Activated CD8-positive, alpha-beta memory T cell treated with anti-CD3 and anti-CD28 coated beads, Interleukin-2, amount 50 U/mL, for 24 hours (primary cell): ENCODE measurements around the gene MACROD2.
"Not testable (repeated sequence)": the region's sequence is repeated elsewhere in the genome, so short reads cannot be mapped to it uniquely, and the experiment has no call there.

ENCODE experiments used
- DNase-seq: peaks from one replicate; pipeline ENCODE4 v3.0.0-alpha.2; 2020; ENCODE audit errors: extremely low read depth

MACROD2 gene

DNA sequence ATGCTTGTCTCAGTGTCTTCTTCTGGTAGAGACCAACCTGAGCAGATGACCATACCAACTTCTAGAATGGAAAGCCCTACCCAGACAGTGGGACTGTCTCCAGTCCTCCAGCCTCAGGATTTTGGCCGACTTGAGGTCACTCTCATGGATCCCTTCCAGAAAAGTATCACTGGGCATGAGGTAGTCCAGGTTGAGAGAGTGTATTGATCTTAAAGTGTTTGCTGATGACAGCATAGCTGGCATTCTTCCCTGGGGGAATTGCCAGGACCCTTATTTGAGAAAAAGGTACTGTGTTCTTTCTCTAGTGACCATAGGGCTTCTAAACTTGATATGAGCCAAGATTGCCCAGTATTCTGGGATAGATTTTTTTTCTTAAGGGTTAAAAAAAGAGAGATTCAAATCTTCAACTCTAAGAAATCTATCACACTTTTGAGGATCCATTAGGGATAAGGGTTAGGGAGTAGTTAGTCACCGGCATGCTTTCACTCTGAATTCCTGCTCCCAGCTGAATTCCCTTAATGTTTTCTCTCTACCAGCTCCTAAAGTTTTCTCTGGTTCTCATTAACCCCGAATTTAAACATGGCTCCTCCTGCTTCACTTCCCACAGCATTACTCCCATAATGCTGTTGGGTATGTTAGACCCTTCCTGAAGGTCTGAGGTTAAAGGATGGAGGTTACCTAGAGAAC lies 415.7 kb downstream of the MACROD2 start:
- DNase-seq = no peak

DNA sequence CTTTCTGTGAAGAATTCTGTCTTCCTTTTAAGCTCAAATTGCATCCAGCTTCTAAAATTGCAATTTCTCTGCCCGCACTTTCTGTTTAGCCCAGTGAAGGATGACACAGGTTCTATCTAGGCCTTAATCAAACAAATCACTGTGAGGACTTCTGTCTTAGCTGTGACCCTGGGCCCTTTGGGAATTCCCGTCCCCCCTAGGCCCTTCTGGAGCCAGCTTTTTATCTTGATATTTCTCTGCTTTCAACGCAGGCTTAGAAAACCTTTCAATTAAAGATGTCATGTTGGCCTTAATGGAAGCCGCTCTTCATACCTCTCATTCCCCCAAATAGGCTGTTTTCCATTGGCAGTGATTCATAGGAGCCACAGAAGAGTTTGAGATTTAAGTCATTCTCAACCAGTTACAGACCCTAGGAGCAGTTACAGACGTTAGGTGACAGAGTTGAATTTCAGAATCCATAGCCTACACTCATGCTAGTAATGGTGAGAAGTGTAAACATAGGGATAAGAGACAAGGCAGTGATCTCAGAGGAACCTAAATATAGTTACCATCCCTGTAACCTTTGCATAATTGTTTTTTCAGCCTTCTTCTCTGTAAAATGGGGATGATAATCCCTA lies 416.9 kb downstream of the MACROD2 start:
- DNase-seq = no peak

DNA sequence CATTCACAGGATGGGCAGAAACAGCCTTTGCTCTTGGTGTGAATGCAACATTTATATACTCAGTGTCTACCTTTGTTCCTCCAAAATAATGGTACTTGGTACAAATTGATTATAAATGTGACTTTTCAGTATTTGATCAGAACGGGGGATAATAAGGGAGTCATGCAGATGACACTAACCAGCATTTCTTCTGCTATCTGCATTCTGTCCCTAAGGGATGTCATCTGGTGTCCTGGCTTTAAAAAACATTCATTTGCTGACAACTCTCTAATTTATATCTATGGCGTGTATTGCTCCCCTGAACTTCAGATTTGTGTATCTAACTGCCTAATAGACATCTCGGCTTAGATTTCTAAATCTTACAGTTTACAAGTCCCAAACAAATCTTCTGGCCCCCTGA lies 418.5 kb downstream of the MACROD2 start:
- DNase-seq = no peak

DNA sequence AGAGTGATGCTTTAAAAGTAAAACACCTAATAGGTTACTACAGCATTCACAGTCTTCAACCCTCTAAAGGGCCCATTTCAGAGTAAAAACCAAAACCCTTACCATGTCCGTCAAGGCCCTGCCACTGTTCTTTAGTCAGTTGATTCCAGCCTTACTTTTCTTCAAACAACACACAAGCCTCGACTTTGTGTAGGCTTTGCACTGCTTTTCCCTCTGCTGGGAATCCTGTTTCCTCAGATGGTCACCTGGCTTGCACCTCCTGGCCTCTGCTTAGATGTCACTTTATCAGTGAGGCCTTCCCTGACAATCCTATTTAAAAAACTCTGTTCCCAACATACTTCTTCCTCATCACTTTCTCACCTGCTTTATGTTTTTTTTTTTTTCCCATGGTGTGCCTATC lies 419.2 kb downstream of the MACROD2 start:
- no peak for DNase-seq

DNA sequence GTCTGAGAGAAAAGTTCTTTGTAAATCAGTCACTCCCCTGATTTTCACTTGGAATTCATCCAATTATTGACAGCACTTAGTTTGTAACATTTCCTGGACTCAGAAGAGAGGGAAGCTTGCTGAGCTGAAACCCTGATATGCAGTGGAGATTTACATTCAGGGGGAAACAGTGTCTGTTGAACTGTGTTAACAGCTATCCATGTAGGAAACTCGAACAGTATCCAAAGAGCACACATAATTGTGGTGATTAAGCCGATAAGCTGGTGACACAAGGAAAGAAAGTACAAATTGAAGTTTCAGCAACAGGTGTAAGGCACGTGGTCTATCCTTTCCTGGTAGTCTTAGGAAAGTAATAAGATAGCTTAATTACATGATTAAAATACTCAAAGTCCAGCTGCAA lies 420.2 kb downstream of the MACROD2 start:
- no peak for DNase-seq

DNA sequence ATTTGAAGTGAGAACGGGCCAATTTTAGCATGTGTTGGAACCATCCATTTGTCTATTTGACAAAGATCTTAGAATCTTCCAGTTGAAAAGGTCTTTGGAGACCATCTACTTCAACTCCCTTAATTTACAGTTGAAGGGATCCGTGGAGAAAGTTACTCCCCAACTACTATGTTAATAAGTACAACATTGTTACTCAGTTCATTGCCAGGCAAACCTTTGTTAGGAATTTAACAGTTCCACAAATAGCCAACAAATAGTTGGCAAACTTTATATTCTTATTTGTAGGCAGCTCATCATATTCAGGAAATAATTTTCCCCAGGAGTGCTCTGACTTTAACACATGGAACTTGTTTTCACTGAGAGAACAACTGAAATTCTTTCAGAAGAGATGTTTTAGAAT lies 423.1 kb downstream of the MACROD2 start:
- DNase-seq = no peak

DNA sequence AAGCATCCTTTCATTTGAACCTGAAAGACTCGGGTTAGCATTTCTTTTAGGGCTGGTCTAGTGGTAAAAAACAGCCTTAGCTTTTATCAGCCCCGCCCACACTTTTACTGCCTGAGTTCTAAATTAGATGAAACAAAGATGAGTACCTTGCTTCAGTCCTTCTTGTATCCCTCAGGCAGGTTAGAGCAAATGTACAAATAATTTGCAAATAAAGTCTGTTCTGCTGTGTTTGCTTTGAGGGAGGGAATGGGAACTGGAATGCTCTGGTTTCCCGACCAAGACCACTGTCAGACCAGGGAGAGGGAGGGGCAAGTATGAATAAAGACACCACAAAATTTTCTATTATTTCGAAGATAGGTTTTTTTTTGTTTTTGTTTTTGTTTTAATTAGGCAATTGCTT lies 427.6 kb downstream of the MACROD2 start:
- no peak for DNase-seq

DNA sequence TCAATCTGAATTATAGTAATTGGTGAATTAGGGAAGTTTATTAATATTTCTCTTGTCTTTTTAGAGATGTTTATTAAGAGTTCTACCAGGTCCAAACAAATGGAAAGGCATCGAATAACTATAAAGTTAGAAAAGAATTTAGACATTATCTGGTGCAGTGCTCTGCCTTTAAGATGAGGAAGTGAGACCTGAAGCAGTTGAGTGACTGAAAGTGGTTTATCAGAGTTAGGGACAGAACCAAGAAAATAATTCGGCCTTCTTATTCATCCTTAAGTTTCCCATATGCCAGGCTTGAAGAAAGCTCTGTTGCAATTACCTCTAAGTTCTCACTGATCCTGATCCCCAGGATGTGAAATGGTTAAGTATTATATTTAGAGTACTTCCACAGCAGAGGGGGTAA lies 436.3 kb downstream of the MACROD2 start:
- DNase-seq = no peak

DNA sequence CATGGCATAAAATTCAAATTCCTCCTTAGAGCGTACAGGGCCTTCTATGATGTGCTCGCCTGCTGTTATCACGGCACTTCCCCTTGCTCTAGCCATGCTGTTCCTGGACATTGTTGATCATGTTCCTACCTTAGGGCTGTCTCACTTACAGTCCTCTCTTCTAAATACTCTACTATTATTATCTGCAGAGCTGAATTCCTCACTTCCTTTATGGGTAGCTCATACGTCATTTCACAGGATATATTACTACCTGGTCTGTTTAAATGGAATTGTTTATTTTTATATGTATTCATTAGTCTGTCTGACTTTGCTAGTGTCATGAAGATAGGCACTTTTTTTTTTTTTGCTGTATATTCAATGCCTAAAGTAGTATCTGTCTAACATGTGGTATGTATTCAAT lies 436.8 kb downstream of the MACROD2 start:
- DNase-seq = no peak

DNA sequence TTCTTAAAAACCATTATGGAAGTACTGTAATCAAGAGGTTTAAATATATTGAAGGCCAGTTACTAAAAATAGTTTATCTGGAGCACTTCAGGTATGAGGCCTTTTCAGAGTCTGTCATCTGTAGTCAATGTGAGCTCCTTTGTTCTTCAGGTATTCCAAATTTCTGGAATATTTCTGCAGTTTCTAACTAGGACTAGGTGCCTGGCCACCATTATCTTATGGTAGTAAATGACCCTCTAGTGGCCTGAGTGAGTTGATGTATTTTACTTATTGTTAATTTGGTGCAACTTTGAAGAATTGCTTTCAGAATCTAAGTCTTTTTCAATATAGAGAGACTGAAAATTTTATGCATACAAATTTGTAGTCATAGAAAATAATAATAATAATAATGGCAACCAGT lies 437.3 kb downstream of the MACROD2 start:
- no peak for DNase-seq

DNA sequence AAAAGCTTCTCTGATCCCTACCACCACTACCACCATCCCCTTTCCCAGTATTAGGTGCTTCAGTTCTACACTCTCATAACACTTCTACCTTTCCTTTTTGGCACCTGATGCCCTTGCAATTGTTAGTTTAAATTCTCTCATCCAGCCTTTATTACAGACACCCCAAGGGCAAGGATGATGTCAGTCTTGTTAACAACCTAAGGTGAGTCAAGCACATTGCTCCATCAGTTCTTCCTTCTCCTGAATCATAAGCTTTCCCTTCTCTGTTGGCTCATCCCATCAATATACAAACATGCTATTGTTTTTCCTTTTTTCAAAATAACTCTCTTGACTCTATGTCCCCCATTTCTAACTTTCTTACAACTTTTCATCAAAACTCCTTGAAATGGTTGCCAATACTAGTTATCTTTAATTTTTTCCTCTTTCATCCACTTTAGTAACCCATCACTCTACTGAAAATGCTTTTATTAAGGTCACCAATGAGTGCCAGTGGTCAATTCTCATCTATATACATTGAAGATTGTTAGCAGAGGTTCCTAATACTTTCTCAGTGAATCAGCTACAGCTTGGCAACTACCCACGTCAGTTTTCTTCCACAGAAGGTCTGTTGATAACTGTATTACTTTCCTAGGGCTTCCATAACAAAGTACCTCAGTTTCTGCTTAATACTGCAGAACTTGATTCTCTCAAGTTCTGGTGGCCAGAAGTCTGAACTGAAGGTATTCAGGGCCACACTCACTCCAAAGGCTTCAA lies 439.2 kb downstream of the MACROD2 start:
- DNase-seq = no peak

DNA sequence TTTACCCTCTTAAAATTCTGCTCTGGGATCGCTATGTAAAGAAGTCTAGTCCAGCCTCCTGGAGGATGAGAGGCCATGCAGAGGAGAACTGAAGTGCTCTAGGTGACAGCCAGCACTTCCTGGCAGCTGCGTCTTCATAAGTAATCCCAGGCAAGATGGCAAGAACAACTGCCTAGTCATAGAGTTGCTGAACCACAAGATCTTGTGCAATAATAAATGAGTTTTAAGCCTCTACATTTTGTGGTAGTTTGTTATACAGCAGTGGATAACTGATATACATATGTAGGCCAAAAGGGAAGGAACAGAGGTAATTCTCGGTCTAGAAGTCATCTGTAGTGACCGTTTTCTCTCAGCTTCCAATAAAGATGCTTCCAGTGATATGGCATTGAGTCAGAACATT lies 445.9 kb downstream of the MACROD2 start:
- no peak for DNase-seq

DNA sequence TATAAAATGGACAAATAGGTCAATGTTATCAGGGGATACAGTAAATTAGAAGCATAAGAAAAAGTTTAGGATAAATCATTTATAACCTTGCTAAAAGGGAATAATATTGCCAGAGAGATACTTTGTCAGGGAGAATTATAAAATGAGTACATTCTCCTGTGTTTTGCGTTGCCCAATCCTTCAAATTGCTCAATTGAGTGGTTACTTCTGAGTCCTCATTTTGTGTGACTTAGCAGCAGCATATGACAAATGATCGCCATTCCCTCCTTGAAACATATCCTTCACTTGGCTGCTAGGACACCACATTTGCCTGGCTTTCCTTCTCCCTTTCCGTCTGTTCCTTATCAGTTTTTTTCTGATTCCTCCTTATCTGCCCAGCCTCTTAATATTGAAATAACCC lies 448.8 kb downstream of the MACROD2 start:
- no peak for DNase-seq

DNA sequence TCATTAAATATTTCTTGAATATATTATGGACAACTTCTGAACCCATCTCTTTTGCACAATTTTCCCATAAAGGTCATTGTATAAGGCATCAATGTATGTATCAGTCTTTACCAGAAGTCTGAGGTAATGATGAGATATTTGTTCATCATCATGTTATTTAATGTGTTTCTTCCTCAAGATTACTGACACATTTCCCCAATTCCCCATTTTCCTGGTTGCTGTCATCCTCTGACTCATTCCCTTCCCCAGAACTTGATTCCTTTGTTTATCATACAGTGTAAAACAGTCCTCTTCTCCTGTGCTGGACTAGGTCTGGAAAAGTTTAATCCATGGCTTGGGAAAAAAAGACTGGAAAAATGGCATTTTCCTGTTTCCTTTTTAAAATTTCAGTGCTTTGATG lies 450.0 kb downstream of the MACROD2 start:
- no peak for DNase-seq

DNA sequence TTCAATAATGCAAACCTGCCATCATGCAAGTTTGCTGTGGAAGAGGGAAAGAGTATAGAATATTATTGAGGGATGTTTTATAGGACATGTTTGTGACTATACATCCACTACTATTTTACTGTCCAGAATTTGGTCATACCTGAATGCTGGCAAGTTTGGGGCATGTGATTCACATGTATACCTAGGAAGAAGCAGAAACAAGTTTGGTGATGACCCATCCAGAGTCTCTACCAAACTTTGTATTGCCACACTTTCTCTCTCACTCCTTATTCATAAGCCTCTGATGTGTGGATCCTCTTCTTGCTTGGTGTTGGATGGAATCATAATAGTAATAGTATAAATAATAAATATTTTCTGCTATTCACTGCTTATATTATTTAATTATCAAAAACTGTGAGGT lies 450.6 kb downstream of the MACROD2 start:
- DNase-seq = no peak

DNA sequence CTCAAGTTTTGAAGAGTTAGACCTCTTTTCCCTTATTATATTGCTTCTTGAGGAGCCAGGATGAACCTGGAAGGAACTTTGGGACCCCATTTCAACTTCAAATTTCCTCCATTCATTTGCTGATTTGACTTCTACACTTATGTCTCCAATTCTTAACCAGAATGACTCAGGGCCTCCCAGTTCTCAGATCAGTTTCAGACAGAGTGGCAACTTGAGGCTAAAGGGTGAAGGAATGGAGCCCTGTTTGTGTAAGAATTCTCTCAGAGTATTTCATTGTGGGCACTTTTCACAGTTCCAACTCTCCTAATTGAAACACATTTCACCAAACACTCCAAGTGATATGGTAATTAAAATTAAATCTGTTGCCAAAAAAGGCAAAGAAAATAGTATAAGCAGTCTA lies 451.1 kb downstream of the MACROD2 start:
- no peak for DNase-seq

DNA sequence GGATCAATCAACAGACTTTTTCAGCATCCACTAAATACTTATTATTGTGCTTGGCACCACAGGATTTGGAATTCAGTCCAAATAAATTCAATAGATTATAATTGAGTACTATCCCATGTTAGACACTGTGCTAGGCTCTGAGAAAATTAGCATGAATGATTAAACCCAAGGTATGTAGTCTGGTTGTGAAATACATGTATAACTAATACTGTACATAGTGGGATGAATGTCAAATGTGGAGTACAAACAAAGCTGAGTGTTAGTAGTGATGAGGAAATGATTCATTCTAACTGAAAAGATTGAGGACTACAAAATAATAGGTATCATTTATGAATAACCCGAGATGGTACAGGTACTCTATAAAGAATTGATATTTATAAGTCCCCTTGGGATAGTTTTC lies 454.0 kb downstream of the MACROD2 start:
- no peak for DNase-seq

DNA sequence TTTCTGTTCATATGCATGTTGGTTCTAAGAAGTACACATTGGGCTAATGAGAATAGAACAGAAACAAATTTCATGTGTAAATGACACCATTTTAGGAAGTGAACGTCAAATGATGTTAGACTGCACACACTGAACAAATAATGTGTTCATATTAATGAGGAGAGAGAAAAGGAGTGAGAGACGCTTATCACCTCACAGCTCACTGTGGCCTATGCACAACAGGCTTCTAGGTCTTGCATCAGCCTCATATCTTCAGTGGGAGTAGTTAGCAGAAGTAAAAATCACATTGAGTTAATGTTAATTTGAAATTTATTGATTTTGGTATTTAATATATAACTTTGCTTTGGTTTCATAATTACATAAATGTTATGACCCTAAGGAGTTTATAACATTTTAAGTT lies 454.9 kb downstream of the MACROD2 start:
- DNase-seq = no peak

DNA sequence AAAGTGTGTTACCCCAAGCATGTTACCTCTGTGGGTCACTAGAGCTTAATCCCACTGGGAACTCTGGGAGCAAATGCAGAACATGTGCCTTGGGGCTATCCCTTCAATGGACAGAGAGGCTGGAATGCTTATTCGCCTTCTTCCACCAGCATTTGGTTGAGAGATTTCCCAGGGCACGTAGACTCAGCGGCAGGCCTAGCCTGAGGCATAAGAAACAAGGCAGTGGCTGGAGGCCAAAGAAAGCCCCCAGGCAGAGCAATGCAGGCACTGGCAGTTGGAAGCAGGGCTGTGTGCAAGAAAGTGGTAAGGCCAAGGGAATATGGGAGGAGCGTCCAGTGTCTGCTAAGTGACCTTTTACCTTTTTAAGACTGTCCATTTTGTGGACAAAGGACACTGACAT lies 456.1 kb downstream of the MACROD2 start:
- DNase-seq = no peak

DNA sequence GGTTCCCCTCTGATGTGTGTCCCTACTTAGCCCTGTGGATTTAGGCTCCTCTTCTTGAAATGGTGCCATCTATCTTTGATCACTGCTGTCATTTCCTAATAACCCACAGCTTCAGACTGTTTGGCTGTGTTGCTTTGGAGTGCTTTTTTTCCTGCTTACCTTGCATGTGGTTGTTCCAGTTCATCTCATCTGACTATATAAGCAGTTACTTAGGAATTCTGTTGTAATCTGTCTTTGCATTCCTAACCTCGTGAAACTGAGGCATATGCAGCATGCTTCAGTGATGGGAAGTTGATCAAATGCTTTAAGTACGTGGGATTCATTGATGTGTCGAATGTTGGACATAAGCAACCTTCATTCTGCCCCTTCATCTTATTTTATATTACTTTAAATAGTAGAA lies 457.9 kb downstream of the MACROD2 start:
- no peak for DNase-seq

DNA sequence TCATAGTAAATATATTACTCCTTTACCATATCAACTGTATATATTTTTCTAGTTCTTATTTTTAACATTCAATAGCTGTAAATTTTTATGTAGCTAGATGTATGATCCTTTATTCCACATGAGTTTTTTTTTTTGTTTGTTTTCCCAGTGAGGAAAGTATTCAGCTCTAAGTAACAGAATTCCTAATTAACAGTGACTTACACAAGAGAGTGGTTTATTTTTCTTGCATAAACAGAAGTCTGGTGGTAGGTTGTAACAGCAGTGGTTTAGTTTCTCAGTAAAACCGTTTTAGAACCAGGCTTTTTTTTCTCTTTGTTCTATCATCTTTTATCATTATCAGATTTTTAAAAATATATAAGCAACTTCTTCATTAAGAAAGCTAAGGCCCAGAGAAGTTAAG lies 459.0 kb downstream of the MACROD2 start:
- no peak for DNase-seq

DNA sequence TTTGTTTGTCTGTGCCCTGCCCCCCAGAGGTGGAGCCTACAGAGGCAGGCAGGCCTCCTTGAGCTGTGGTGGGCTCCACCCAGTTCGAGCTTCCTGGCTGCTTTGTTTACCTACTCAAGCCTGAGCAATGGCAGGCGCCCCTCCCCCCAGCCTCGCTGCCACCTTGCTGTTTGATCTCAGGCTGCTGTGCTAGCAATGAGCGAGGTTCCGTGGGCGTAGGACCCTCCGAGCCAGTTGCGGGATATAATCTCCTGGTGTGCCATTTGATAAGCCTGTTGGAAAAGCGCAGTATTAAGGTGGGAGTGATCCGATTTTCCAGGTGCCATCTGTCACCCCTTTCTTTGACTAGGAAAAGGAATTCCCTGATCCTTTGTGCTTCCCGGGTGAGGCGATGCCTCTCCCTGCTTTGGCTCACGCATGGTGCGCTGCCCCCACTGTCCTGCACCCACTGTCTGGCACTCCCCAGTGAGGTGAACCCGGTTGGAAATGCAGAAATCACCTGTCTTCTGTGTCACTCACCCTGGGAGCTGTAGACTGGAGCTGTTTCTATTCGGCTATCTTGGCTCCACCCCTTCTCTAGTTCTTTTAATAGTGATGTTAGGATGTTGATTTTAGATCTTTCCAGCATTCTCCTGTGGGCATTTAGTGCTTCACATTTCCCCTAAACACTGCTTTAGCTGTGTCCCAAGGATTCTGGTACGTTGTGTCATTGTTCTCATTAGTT lies 471.9 kb downstream of the MACROD2 start:
- not testable (repeated sequence) for DNase-seq
